Stimulated activated naive CD4-positive, alpha-beta T cell treated with Interleukin-2 at 50 U/mL for 16 hours (primary cell): ENCODE results near the gene PDE7B.

Experiments used
- DNase-seq: peaks from one replicate; lab custom pipeline; 2025; lab: John Stamatoyannopoulos, UW

Gene PDE7B

DNA sequence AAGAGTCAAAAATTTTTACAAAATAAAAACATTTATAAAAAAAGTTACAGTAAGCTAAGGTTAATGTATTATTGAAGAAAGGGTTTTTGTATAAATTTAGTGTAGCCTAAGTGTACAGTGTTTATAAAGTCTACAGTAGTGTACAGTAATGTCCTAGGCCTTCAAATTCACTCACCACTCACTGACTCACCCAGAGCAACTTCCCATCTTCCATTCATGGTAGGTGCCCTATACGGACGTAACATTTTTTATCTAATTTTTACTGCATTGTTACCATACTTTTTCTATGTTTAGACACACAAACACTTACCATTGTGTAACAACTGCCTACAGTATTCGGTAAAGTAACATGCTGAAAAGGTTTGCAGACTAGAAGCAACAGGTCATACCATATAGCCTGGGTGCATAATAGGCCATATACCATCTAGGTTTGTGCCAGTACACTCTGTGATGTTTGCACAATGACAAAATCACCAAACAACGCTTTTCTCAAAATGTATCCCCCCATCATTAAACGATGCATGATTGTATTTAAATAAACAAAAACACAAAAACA, 392.6 kb downstream of the PDE7B start:
- DNase-seq, result no peak
